Stomach (tissue), 9 donors: Measurements from ENCODE around the gene MUC5B. TPM values are rescaled to one million over a fixed set of nuclear protein-coding genes. Genes with fewer than 3 reads are reported as not detected.

Experiments used
- DNase-seq, 2 donors: peaks; one replicate each; pipeline versions ENCODE4 v3.0.0 to v3.0.0-alpha.2; 2013 to 2019
- H3K27ac ChIP-seq, 5 donors: fragments of 200-600 bp in 4 of 5; sonication (generic) in 4 of 5; one replicate each; pipeline ENCODE4 v1.5.1; 2013 to 2019; ENCODE audit warnings: mild to moderate bottlenecking in 1 of 5, moderate library complexity in 1 of 5
- H3K27me3 ChIP-seq, 3 donors: fragments of 200-600 bp; sonication (generic); one replicate each; pipeline ENCODE4 v1.5.1; 2017 to 2019; ENCODE audit warnings: mixed run types in 1 of 3
- H3K36me3 ChIP-seq, 4 donors: fragments of 200-600 bp; sonication (generic); 1 replicate in 3 of 4; 2 replicates in 1 of 4; pipeline ENCODE4 v1.5.1; 2016 to 2019
- H3K4me1 ChIP-seq, 4 donors: fragments of 200-600 bp; sonication (generic); one replicate each; pipeline ENCODE4 v1.5.1; 2016 to 2019
- H3K4me3 ChIP-seq, 4 donors: fragments of 200-600 bp; sonication (generic) in 3 of 4; one replicate each; pipeline ENCODE4 v1.5.1; 2016 to 2019; ENCODE audit warnings: mild to moderate bottlenecking in 1 of 4
- H3K9me3 ChIP-seq, 4 donors: fragments of 200-600 bp; sonication (generic); one replicate each; pipeline ENCODE4 v1.5.1; 2016 to 2019
- CTCF ChIP-seq, 7 experiments: fragments of 450-650 bp in 4 of 7; fragments of 200-600 bp in 3 of 7; sonication (generic) in 3 of 7; IDR thresholded peaks; one replicate each; pipeline ENCODE4 v1.5.1; 2016 to 2019; ENCODE audit warnings: antibody characterized with exemption in 7 of 7, control low read depth in 2 of 7, mild to moderate bottlenecking in 1 of 7
- EP300 ChIP-seq: sonication (generic); formaldehyde crosslinking; IDR thresholded peaks from one replicate; pipeline ENCODE4 v1.6.1; 2017; ENCODE audit warnings: antibody characterized with exemption
- POLR2A ChIP-seq, 4 donors: fragments of 450-650 bp; IDR thresholded peaks; one replicate each; pipeline ENCODE4 v1.6.1; 2016; ENCODE audit warnings: antibody characterized with exemption in 4 of 4, control low read depth in 2 of 4, mild to moderate bottlenecking in 1 of 4, moderate library complexity in 1 of 4
- POLR2AphosphoS5 ChIP-seq, 3 donors: sonication (generic); formaldehyde crosslinking; IDR thresholded peaks; one replicate each; pipeline ENCODE4 v1.6.1; 2016; ENCODE audit warnings: antibody characterized with exemption in 3 of 3
- WGBS, 5 donors: extraction: QIAGEN DNeasy Blood & Tissue Kit in 3 of 5; methylation state at CpG; one replicate each; pipeline versions ENCODE4 v1.1.5 to v1.1.7; 2013 to 2018; 5-methylcytosine and 5-hydroxymethylcytosine counted together
- intact Hi-C: fragments of 100-400 bp; cut with DNase I; formaldehyde crosslinking; loops from one replicate; pipeline ENCODE4 v1.15.1; 2023; ENCODE audit warnings: low total_unique reads
- polyA plus RNA-seq, 3 donors: library from polyadenylated mRNA; stranded (reverse); fragments of 200-250 nt; gene quantifications; one replicate each; pipeline ENCODE4 v1.2.3, GENCODE V29; 2013
- total RNA-seq, 5 donors: library from RNA; depleted of rRNA; stranded (reverse); fragments of >200 nt; gene quantifications; one replicate each; pipeline versions ENCODE4 v1.1.0 to v1.2.3, GENCODE V29; 2014 to 2016
- donor health status: healthy with polysubstance abuse.
- donor health status: Bipolar disorder and iron deficiency.
- donor health status: healthy.

MUC5B gene
- total and polyA plus RNA-seq, 8 donors = under 0.01 to 516 (median 6.6) TPM

GRCh38 chr11:1271927-1272326, 49.1 kb downstream of the MUC5B start:
- Histone ChIP-seq H3K4me3 (no peak overlapping the region), H3K4me1 (peaks cover 0 to 4% (median 0%) of the 10 kb centered on the region in 4 donors), H3K36me3 (peaks cover 25 to 47% (median 43%) of the 10 kb centered on the region in 4 donors), H3K27ac (no peak overlapping the region), H3K27me3 (no peaks in the 10 kb centered on the region), H3K9me3 (no peaks in the 10 kb centered on the region)
- DNase-seq = no peak
- no peak for TF ChIP-seq EP300
- TF ChIP-seq POLR2AphosphoS5 (IDR thresholded peaks at IDR 0.05) = no peak
- no peak for TF ChIP-seq CTCF (IDR thresholded peaks at IDR 0.05)
- no peak for TF ChIP-seq POLR2A (IDR thresholded peaks at IDR 0.05)
- intact Hi-C loops = no loop called here
- WGBS, 5 donors = 86 to 94% (median 91%) methylated on average over 15 to 30 of the region's 30 CpGs

GRCh38 chr11:1272531-1272930, 49.7 kb downstream of the MUC5B start:
- Histone ChIP-seq H3K27me3 (no peaks in the 10 kb centered on the region), H3K4me1 (peaks cover 0 to 4% (median 0%) of the 10 kb centered on the region in 4 donors), H3K27ac (no peak overlapping the region), H3K9me3 (no peaks in the 10 kb centered on the region), H3K4me3 (no peak overlapping the region), H3K36me3 (peaks cover 27 to 53% (median 49%) of the 10 kb centered on the region in 4 donors)
- intact Hi-C loops = no loop called here
- WGBS, 5 donors = 95 to 96% (median 96%) methylated on average over 28 to 30 of the region's 30 CpGs
- TF ChIP-seq CTCF (IDR thresholded peaks at IDR 0.05) (no peak), POLR2A (IDR thresholded peaks at IDR 0.05) (no peak), POLR2AphosphoS5 (IDR thresholded peaks at IDR 0.05) (no peak), EP300 (no peak)
- DNase-seq = peak in 1 of 2 donors; percentile 20

- WGBS, 5 donors = 88 to 93% (median 89%) methylated on average over 12 to 14 of the region's 14 CpGs
- no peak for DNase-seq
- intact Hi-C loops = no loop called here
- no peak overlapping the region for H3K27ac ChIP-seq
- no peaks in the 10 kb centered on the region for H3K27me3 ChIP-seq
- TF ChIP-seq CTCF (IDR thresholded peaks at IDR 0.05) (no peak), EP300 (no peak)
- peaks cover 0 to 4% (median 0%) of the 10 kb centered on the region in 4 donors for H3K4me1 ChIP-seq
- no peaks in the 10 kb centered on the region for H3K9me3 ChIP-seq
- peaks cover 27 to 72% (median 68%) of the 10 kb centered on the region in 4 donors for H3K36me3 ChIP-seq
- no peak overlapping the region for H3K4me3 ChIP-seq
Observed at GRCh38 chr11:1274501-1274900, 51.6 kb downstream of the MUC5B start.

GRCh38 chr11:1275021-1275420, 52.2 kb downstream of the MUC5B start:
- Histone ChIP-seq H3K9me3 (no peaks in the 10 kb centered on the region), H3K36me3 (peaks cover 30 to 78% (median 73%) of the 10 kb centered on the region in 4 donors), H3K4me3 (no peak overlapping the region), H3K4me1 (peaks cover 0 to 4% (median 0%) of the 10 kb centered on the region in 4 donors), H3K27me3 (no peaks in the 10 kb centered on the region), H3K27ac (peak overlapping the region in 1 of 5 donors; percentile 72)
- TF ChIP-seq EP300 (no peak), POLR2A (IDR thresholded peaks at IDR 0.05) (no peak), CTCF (IDR thresholded peaks at IDR 0.05) (no peak), POLR2AphosphoS5 (IDR thresholded peaks at IDR 0.05) (no peak)
- DNase-seq = no peak
- 89 to 94% (median 90%) methylated on average over 10 to 18 of the region's 18 CpGs for WGBS, 5 donors
- intact Hi-C loops = no loop called here
